Measurements from ENCODE around the gene NIM1K.
"Not testable (repeated sequence)": the region's sequence is repeated elsewhere in the genome, so short reads cannot be mapped to it uniquely, and the experiment has no call there.

The NIM1K gene

DNA sequence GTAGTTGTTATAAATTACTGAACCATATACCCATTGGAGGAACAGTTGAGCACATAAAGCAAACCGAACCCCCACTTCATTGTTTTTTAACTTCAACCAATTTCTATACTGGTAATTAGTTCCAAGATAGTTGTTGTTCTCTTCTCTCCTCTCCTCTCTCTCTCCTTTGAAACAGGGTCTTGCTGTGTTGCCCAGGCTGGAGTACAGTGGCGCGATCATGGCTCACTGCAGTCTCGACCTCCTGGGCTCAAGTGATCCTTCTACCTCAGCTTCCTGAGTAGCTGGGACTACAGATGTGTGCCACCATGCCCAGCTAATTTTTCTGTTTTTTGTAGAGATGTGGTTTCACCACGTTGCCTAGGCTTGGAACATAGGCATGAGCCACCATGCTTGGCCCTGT is 27.2 kb upstream of the NIM1K start:
- not testable (repeated sequence) for ATAC-seq (replicated peaks; ENCODE audit: extremely low read depth, poor library complexity, severe bottlenecking); H3K27ac Mint-ChIP-seq (ENCODE audit: low read depth); H3K9me3 Mint-ChIP-seq; DNase-seq (ENCODE audit: low spot score in 2 of 2); H3K4me3 Mint-ChIP-seq; H3K27me3 Mint-ChIP-seq
- peaks cover 44% of the 10 kb centered on the region for H3K4me1 Mint-ChIP-seq
- peaks cover 29% of the 10 kb centered on the region for H3K36me3 Mint-ChIP-seq (ENCODE audit: insufficient read depth)

DNA sequence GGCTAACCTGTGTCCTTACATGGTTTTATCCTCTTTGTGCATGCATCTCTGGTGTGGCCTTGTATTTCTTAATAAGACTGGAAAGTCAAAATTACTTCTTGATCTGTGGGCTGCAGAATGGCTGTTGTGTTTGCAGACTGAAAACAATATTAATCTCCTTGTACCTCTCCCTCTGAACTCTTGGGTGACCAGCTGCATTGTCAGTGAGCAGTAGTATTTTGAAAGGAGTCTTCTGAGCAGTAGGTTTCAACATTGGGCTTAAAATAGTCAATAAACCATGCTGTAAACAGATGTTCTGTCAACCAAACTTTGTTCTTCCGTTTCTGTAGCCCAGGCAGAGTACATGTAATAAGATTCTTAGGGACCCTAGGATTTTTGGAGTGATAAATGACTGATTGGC is 26.7 kb upstream of the NIM1K start:
- no peaks in the 10 kb centered on the region for H3K9me3 Mint-ChIP-seq
- H3K27me3 Mint-ChIP-seq, result no peaks in the 10 kb centered on the region
- H3K27ac Mint-ChIP-seq (ENCODE audit: low read depth), result peak overlapping the region; percentile 54
- peaks cover 30% of the 10 kb centered on the region for H3K36me3 Mint-ChIP-seq (ENCODE audit: insufficient read depth)
- ATAC-seq (replicated peaks; ENCODE audit: extremely low read depth, poor library complexity, severe bottlenecking), result no peak
- no peak overlapping the region for H3K4me3 Mint-ChIP-seq
- peaks cover 44% of the 10 kb centered on the region for H3K4me1 Mint-ChIP-seq
- DNase-seq (ENCODE audit: low spot score in 2 of 2), result no peak

DNA sequence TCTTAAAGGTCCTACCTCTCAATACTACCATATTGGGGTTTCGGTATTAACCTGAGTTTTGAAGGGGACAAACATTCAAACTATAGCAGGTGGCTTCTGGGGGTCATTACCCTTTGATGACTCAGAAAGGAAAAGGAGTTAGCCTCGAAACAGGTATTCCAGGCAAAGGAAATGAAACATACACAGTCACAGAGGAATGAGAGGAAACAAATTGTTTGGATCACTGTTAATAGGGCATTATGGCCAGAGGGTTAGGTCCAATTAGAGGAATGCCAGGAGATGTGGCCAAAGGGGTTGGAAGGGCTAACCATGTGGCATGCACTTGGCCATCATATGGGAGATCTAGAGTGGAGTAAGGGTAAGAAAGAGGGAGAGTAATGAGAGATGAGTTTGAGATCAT is 23.9 kb upstream of the NIM1K start:
- no peak for ATAC-seq (replicated peaks; ENCODE audit: extremely low read depth, poor library complexity, severe bottlenecking)
- Mint-ChIP-seq H3K4me3 (no peak overlapping the region), H3K4me1 (peaks cover 35% of the 10 kb centered on the region), H3K9me3 (no peaks in the 10 kb centered on the region), H3K27me3 (no peaks in the 10 kb centered on the region), H3K36me3 (ENCODE audit: insufficient read depth) (peaks cover 30% of the 10 kb centered on the region), H3K27ac (ENCODE audit: low read depth) (no peak overlapping the region)
- DNase-seq (ENCODE audit: low spot score in 2 of 2), result no peak

DNA sequence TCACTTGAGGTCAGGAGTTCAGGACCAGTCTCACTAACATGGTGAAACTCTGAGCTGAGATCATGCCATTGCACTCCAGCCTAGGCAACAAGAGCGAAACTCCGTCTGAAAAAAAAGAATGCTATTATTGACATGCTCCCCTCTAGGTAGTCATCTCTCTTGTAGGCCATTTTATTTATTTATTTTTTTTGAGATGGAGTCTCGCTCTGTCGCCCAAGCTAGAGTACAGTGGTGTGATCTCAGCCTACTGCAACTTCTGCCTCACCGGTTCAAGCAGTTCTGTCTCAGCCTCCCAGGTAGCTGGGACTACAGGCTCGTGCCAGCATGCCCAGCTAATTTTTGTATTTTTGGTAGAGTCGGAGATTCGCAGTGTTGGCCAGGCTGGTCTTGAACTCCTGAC is 20.6 kb upstream of the NIM1K start:
- Mint-ChIP-seq H3K36me3 (ENCODE audit: insufficient read depth) (peaks cover 32% of the 10 kb centered on the region), H3K27ac (ENCODE audit: low read depth) (no peak overlapping the region), H3K27me3 (no peaks in the 10 kb centered on the region), H3K4me1 (peaks cover 13% of the 10 kb centered on the region), H3K4me3 (no peak overlapping the region), H3K9me3 (no peaks in the 10 kb centered on the region)
- no peak for ATAC-seq (replicated peaks; ENCODE audit: extremely low read depth, poor library complexity, severe bottlenecking)
- no peak for DNase-seq (ENCODE audit: low spot score in 2 of 2)

DNA sequence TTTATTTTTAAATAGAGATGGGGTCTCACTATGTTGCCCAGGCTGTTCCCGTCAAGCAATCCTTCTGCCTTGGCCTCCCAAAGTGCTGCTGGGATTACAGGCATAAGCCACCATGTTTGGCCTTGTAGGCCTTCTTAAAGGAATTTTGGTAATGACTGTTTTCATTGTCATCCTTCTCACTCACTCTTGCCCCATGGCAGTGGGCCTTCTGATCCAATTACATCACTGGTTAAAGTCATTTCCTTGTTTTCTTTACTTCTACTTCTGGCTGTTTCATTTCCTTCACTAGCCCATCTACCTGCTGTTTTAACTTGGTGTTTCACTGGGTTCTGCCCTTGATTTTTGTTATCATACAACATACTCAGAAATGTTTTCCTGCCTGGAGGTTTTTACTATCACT is 20.1 kb upstream of the NIM1K start:
- Mint-ChIP-seq H3K36me3 (ENCODE audit: insufficient read depth) (peaks cover 33% of the 10 kb centered on the region), H3K4me3 (no peak overlapping the region), H3K27me3 (no peaks in the 10 kb centered on the region), H3K4me1 (peaks cover 9% of the 10 kb centered on the region), H3K27ac (ENCODE audit: low read depth) (no peak overlapping the region), H3K9me3 (no peaks in the 10 kb centered on the region)
- DNase-seq (ENCODE audit: low spot score in 2 of 2), result no peak
- no peak for ATAC-seq (replicated peaks; ENCODE audit: extremely low read depth, poor library complexity, severe bottlenecking)

DNA sequence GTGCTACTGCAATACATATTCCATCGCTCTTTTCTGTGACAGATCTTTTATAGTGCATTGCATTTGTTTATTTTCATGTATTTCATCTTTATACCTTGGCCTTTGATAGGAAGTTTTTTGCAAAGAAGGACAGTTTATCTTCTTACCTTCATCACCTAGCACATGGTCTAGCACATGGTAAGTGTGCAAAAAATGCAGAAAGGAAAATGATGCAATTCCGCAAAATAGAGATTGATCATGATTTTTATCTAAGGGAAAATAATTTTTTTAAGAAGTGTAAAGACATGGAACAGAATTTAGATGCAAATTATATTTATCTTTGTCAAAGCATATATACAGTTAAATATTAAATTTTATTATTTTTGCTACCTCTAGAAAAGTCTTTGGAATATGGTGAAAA is 19.2 kb upstream of the NIM1K start:
- ATAC-seq (replicated peaks; ENCODE audit: extremely low read depth, poor library complexity, severe bottlenecking) (no peak), DNase-seq (ENCODE audit: low spot score in 2 of 2) (no peak)
- H3K4me3 Mint-ChIP-seq, result no peak overlapping the region
- peaks cover 34% of the 10 kb centered on the region for H3K36me3 Mint-ChIP-seq (ENCODE audit: insufficient read depth)
- peaks cover 8% of the 10 kb centered on the region for H3K4me1 Mint-ChIP-seq
- H3K27me3 Mint-ChIP-seq, result no peaks in the 10 kb centered on the region
- H3K27ac Mint-ChIP-seq (ENCODE audit: low read depth), result no peak overlapping the region
- no peaks in the 10 kb centered on the region for H3K9me3 Mint-ChIP-seq

DNA sequence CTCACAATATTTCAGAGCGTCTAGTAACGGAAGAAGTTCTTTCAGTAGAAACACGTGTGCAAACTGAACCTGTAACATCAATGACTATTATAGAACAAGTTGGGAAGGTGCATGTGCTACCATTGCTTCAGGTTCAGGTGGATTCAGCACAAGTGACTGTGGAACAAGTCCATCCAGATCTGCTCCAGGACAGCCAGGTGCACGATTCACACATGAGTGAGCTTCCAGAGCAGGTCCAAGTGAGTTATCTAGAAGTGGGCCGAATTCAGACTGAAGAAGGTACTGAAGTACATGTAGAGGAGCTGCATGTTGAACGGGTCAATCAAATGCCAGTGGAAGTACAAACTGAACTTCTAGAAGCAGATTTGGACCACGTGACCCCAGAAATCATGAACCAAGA is 17.4 kb upstream of the NIM1K start:
- DNase-seq (ENCODE audit: low spot score in 2 of 2) (no peak), ATAC-seq (replicated peaks; ENCODE audit: extremely low read depth, poor library complexity, severe bottlenecking) (no peak)
- no peak overlapping the region for H3K27ac Mint-ChIP-seq (ENCODE audit: low read depth)
- H3K27me3 Mint-ChIP-seq, result no peaks in the 10 kb centered on the region
- H3K4me3 Mint-ChIP-seq, result no peak overlapping the region
- H3K36me3 Mint-ChIP-seq (ENCODE audit: insufficient read depth), result peaks cover 39% of the 10 kb centered on the region
- no peaks in the 10 kb centered on the region for H3K4me1 Mint-ChIP-seq
- no peaks in the 10 kb centered on the region for H3K9me3 Mint-ChIP-seq

DNA sequence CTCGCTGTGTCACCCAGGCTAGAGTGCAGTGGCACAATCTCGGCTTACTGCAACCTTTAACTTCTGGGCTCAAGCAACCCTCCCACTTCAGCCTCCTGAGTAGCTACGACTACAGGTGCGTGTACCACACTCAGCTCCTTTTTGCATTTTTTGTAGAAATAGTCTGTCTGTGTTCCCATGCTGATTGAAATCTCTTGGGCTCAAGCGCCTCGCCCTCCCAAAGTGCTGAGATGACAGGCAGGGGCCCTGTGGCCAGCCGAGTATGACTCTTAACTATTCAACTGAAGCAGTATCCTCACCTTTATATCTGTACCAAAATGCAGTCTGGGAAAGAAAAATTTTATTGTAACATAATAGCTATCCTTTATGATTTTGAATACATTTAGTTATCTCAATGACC is 12.2 kb upstream of the NIM1K start:
- H3K27ac Mint-ChIP-seq (ENCODE audit: low read depth), result no peak overlapping the region
- H3K36me3 Mint-ChIP-seq (ENCODE audit: insufficient read depth), result peaks cover 22% of the 10 kb centered on the region
- H3K4me3 Mint-ChIP-seq, result no peak overlapping the region
- ATAC-seq (replicated peaks; ENCODE audit: extremely low read depth, poor library complexity, severe bottlenecking) (no peak), DNase-seq (ENCODE audit: low spot score in 2 of 2) (no peak)
- H3K9me3 Mint-ChIP-seq, result no peaks in the 10 kb centered on the region
- no peaks in the 10 kb centered on the region for H3K27me3 Mint-ChIP-seq
- H3K4me1 Mint-ChIP-seq, result no peaks in the 10 kb centered on the region

DNA sequence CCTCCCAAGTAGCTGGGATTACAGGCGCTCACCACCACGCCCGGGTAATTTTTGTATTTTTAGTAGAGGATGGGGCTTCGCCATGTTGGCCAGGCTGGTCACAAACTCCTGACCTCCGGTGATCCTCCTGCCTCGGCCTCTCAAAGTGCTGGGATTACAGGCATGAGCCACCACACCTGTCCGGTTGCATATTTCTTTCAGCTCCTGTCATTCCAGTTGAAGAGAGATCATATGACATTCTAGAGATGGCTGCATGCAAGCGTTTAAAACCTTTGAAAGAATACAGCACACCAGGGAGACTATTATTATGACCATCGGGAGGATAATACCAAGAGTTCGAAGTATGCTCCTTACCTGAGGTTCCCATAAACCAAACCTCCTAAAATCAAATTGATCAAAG is 9.6 kb upstream of the NIM1K start:
- Mint-ChIP-seq H3K27ac (ENCODE audit: low read depth) (no peak overlapping the region), H3K36me3 (ENCODE audit: insufficient read depth) (peaks cover 12% of the 10 kb centered on the region), H3K9me3 (no peaks in the 10 kb centered on the region), H3K4me3 (no peak overlapping the region), H3K4me1 (no peaks in the 10 kb centered on the region), H3K27me3 (no peaks in the 10 kb centered on the region)
- no peak for DNase-seq (ENCODE audit: low spot score in 2 of 2)
- no peak for ATAC-seq (replicated peaks; ENCODE audit: extremely low read depth, poor library complexity, severe bottlenecking)

DNA sequence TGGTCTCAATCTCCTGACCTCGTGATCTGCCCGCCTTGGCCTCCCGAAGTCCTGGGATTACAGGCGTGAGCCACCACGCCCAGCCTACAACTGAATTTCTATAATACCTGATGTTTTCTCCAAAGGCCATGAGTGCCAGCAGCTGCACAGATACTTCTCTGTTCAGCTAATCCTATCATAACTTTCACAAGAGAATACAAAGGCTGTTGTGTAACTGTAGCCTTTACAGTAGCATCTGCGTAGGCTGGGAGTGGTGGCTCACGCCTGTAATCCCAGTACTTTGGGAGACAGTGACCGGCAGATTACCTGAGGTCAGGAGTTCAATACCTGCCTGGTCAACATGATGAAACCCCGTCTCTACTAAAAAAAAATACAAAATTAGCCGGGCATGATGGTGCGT is 8.9 kb upstream of the NIM1K start:
- not testable (repeated sequence) for H3K27me3 Mint-ChIP-seq; H3K27ac Mint-ChIP-seq (ENCODE audit: low read depth); DNase-seq (ENCODE audit: low spot score in 2 of 2); H3K4me3 Mint-ChIP-seq; H3K9me3 Mint-ChIP-seq; ATAC-seq (replicated peaks; ENCODE audit: extremely low read depth, poor library complexity, severe bottlenecking); H3K4me1 Mint-ChIP-seq
- H3K36me3 Mint-ChIP-seq (ENCODE audit: insufficient read depth), result peaks cover 12% of the 10 kb centered on the region

DNA sequence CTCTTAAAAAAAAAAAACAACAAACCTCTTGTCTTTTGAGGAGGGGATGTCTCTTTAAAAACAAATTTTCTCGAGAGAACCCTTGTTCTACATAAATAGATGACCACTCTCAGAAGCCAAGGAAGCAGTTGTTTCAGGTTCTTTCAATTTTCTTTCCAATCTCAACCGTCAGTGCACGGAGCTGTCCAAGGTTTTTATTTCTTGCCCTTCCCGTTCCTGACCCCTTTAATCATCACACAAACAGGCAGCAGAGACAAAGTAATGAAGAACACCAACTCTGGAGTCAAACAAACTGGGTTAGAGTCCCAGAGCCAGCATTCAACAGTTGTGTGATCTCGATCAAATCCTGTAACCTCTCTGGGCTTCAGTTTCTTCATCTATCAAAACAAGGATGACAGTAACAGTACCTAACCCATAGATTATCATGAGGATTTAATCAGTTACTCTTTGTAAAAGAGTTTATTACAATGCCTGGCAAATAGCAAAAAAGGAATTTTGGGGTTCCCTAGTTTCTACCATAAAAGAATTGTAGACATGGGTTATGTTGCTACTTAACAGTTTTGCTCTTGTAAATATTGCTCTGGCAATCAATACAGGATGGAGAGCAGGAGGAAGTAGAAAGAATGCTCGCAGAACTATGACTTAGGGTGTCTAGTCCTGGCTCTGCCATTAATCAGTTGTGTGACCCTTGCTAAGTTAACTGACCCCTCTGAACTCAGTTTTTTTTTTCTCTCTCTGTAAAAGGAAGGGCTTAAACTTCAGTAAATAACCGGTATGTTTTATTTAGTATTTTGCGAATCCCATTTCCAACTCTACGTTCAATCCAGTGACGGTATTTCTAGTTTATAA is 1.0 kb upstream of the NIM1K start:
- DNase-seq (ENCODE audit: low spot score in 2 of 2) (no peak), ATAC-seq (replicated peaks; ENCODE audit: extremely low read depth, poor library complexity, severe bottlenecking) (no peak)
- Mint-ChIP-seq H3K4me1 (peaks cover 18% of the 10 kb centered on the region), H3K27me3 (peaks cover 19% of the 10 kb centered on the region), H3K36me3 (ENCODE audit: insufficient read depth) (peaks cover 1% of the 10 kb centered on the region), H3K4me3 (peak overlapping the region; percentile 75), H3K9me3 (no peaks in the 10 kb centered on the region), H3K27ac (ENCODE audit: low read depth) (no peak overlapping the region)

DNA sequence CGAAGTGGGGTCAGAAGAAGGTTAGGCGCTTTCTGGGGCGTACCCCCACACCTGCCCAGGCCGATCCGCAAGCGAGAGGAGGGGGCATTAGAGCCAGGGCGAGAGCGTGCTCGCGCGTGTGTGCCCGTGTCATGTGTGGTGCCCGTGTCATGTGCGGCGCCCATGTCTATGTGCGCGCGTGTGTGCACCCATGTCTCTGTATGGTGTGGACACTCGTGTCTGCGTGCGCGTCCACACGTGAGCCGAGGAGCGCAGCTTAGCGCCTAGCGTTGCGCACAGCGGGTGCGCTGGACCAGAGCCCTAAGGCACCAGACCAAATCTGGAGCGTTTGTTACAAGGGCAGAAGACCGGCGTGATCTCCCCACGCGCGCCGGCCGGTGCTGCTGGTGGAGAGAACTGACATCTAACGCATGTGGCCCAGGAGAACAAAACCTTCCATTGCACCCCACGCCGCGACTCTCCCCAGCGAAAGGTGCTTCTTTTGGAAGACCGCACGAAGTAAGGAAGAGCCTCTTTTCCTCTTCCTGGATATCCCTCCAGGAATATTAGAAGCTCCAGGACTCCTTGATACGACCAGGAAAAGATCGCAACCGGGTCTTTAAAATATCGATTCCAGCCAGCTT is 644 bp downstream of the NIM1K start:
- no peaks in the 10 kb centered on the region for H3K9me3 Mint-ChIP-seq
- H3K4me1 Mint-ChIP-seq, result peaks cover 18% of the 10 kb centered on the region
- ATAC-seq (replicated peaks; ENCODE audit: extremely low read depth, poor library complexity, severe bottlenecking), result no peak
- peak overlapping the region; percentile 75 for H3K4me3 Mint-ChIP-seq
- no peaks in the 10 kb centered on the region for H3K36me3 Mint-ChIP-seq (ENCODE audit: insufficient read depth)
- peaks cover 19% of the 10 kb centered on the region for H3K27me3 Mint-ChIP-seq
- no peak for DNase-seq (ENCODE audit: low spot score in 2 of 2)
- peak overlapping the region; percentile 19 for H3K27ac Mint-ChIP-seq (ENCODE audit: low read depth)

DNA sequence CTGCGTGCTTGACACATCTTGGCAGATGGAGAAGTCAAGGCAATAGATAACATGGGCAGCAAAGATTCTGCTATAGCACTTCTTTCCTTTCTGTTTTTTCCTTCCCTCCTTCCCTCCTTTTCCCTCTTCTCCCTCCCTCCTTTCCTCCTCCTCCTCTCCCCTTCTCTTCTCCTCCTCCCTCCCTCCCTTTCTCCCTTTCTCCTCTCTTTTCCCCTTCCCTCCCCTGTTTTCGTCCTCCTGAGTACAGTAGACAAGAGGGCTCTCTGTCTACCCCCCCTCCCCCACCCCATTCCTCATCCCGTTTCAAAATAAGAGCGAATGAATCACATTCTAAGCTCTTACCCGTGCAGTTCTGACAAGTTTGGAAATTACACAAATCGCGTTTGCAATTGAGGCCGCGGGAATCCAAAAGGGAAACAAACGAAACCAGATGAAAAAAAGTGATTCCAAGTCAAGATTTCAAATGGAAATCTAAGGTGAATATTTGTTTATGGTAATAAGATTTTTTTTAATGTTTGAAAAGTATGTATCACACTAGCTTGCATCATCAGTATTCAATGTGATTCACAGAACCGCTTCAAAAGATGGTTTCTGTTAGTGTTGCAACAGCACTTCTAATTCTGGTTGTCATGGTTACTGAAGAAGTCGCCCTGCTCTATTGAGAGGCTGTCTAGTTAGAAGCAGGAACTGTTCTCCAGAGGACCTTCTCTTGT is 1.3 kb downstream of the NIM1K start:
- peaks cover 18% of the 10 kb centered on the region for H3K4me1 Mint-ChIP-seq
- DNase-seq (ENCODE audit: low spot score in 2 of 2), result no peak
- H3K4me3 Mint-ChIP-seq, result peak overlapping the region; percentile 75
- H3K9me3 Mint-ChIP-seq, result no peaks in the 10 kb centered on the region
- no peaks in the 10 kb centered on the region for H3K36me3 Mint-ChIP-seq (ENCODE audit: insufficient read depth)
- H3K27ac Mint-ChIP-seq (ENCODE audit: low read depth), result no peak overlapping the region
- peak; percentile 57 for ATAC-seq (replicated peaks; ENCODE audit: extremely low read depth, poor library complexity, severe bottlenecking)
- peaks cover 19% of the 10 kb centered on the region for H3K27me3 Mint-ChIP-seq

All from central memory CD8-positive, alpha-beta T cell (primary cell).